Neutrophil (primary cell): ENCODE measurements around the gene SPTBN1.

Experiments
- H3K27ac ChIP-seq: fragments of 200-600 bp; sonication (generic); 2 replicates; pipeline ENCODE4 v1.5.1; 2016; ENCODE audit warnings: mild to moderate bottlenecking, moderate library complexity
- H3K27me3 ChIP-seq: fragments of 200-600 bp; sonication (generic); 2 replicates; pipeline ENCODE4 v1.6.0; 2016; ENCODE audit warnings: mild to moderate bottlenecking
- H3K36me3 ChIP-seq: fragments of 200-600 bp; sonication (generic); 2 replicates; pipeline ENCODE4 v1.5.1; 2017
- H3K4me1 ChIP-seq, 2 experiments: fragments of 200-600 bp in 1 of 2; sonication (generic) in 1 of 2; 1 replicate in 1 of 2; 2 replicates in 1 of 2; pipeline versions ENCODE4 v1.5.1 to v1.6.1; 2013 to 2016; ENCODE audit warnings: low read depth in 1 of 2, low read length in 1 of 2, mild to moderate bottlenecking in 1 of 2, moderate library complexity in 1 of 2; ENCODE audit not compliant: control insufficient read depth in 1 of 2, insufficient read depth in 1 of 2
- H3K4me3 ChIP-seq, 2 experiments: fragments of 200-600 bp in 1 of 2; sonication (generic) in 1 of 2; 1 replicate in 1 of 2; 2 replicates in 1 of 2; pipeline ENCODE4 v1.5.1; 2013 to 2016; ENCODE audit warnings: low read depth in 1 of 2, low read length in 1 of 2, mild to moderate bottlenecking in 1 of 2, moderate library complexity in 1 of 2
- H3K9me3 ChIP-seq: fragments of 200-600 bp; sonication (generic); 2 replicates; pipeline ENCODE4 v1.5.1; 2016
- CTCF ChIP-seq: fragments of 200-600 bp; sonication (generic); IDR thresholded peaks from 2 replicates; pipeline ENCODE4 v1.5.1; 2016; ENCODE audit warnings: antibody characterized with exemption

Gene SPTBN1

GRCh38 chr2:54579061-54579681 is 123.0 kb downstream of the SPTBN1 start:
- Histone ChIP-seq H3K9me3 (no peaks in the 10 kb centered on the region), H3K27me3 (no peaks in the 10 kb centered on the region), H3K27ac (peak overlapping the region; percentile 70), H3K4me3 (no peak overlapping the region), H3K4me1 (peaks cover 58 to 69% of the 10 kb centered on the region in 2 experiments), H3K36me3 (no peaks in the 10 kb centered on the region)
- TF ChIP-seq CTCF: no peak

GRCh38 chr2:54579682-54580620 is 123.8 kb downstream of the SPTBN1 start:
- no peak for TF ChIP-seq CTCF
- Histone ChIP-seq H3K27me3 (no peaks in the 10 kb centered on the region), H3K4me3 (no peak overlapping the region), H3K9me3 (no peaks in the 10 kb centered on the region), H3K4me1 (peaks cover 57 to 62% of the 10 kb centered on the region in 2 experiments), H3K27ac (peak overlapping the region; percentile 70), H3K36me3 (no peaks in the 10 kb centered on the region)

- Histone ChIP-seq H3K27me3 (no peaks in the 10 kb centered on the region), H3K4me1 (peaks cover 58 to 59% of the 10 kb centered on the region in 2 experiments), H3K36me3 (no peaks in the 10 kb centered on the region), H3K4me3 (peak overlapping the region; percentile 11 to 15), H3K27ac (peak overlapping the region; percentile 73), H3K9me3 (no peaks in the 10 kb centered on the region)
- TF ChIP-seq CTCF: no peak
Observed at GRCh38 chr2:54581326-54582039, 125.4 kb downstream of the SPTBN1 start.

GRCh38 chr2:54582987-54583386 is 126.9 kb downstream of the SPTBN1 start:
- Histone ChIP-seq H3K9me3 (no peaks in the 10 kb centered on the region), H3K27me3 (no peaks in the 10 kb centered on the region), H3K4me1 (peaks cover 62 to 69% of the 10 kb centered on the region in 2 experiments), H3K36me3 (no peaks in the 10 kb centered on the region), H3K27ac (peak overlapping the region; percentile 73), H3K4me3 (no peak overlapping the region)
- TF ChIP-seq CTCF: no peak

- no peaks in the 10 kb centered on the region for H3K27me3 ChIP-seq
- no peaks in the 10 kb centered on the region for H3K36me3 ChIP-seq
- peak overlapping the region; percentile 45 for H3K27ac ChIP-seq
- no peak overlapping the region for H3K4me3 ChIP-seq
- TF ChIP-seq CTCF: no peak
- H3K9me3 ChIP-seq: no peaks in the 10 kb centered on the region
- H3K4me1 ChIP-seq: peaks cover 68 to 79% of the 10 kb centered on the region in 2 experiments
Observed at GRCh38 chr2:54584598-54584997, 128.5 kb downstream of the SPTBN1 start.
